Kidney (tissue), 14 donors: ENCODE results near the gene CTNND2. TPM values are rescaled to one million over a fixed set of nuclear protein-coding genes. Genes with fewer than 3 reads are reported as not detected.

ENCODE experiments used
- DNase-seq, 5 donors: peaks; one replicate each; pipeline ENCODE4 v3.0.0-alpha.2; 2013 to 2020
- FAIRE-seq: peaks from 2 replicates; lab custom pipeline; 2012; peaks lifted over from hg19 to GRCh38; lab: Jason Lieb, UNC
- H3K27ac ChIP-seq, 2 donors: one replicate each; pipeline ENCODE4 v1.7.0; 2013; ENCODE audit warnings: low read depth in 2 of 2, low read length in 2 of 2, inconsistent platforms in 1 of 2
- H3K27me3 ChIP-seq: one replicate; pipeline ENCODE4 v1.7.1; 2013; ENCODE audit warnings: low read length, inconsistent platforms; ENCODE audit not compliant: control insufficient read depth, insufficient read depth
- H3K36me3 ChIP-seq, 3 donors: one replicate each; pipeline versions ENCODE4 v1.7.0 to v1.7.1; 2013; ENCODE audit warnings: low read length in 3 of 3, control low read depth in 1 of 3, inconsistent platforms in 1 of 3; ENCODE audit not compliant: insufficient read depth in 3 of 3, control insufficient read depth in 2 of 3
- H3K4me1 ChIP-seq, 3 donors: one replicate each; pipeline versions ENCODE4 v1.7.0 to v1.7.1; 2013; ENCODE audit warnings: low read length in 3 of 3, inconsistent platforms in 1 of 3, low read depth in 1 of 3; ENCODE audit not compliant: control insufficient read depth in 2 of 3, insufficient read depth in 2 of 3
- H3K4me3 ChIP-seq, 3 donors: one replicate each; pipeline versions ENCODE4 v1.7.0 to v1.8.1; 2013; ENCODE audit warnings: low read length in 3 of 3, control low read depth in 1 of 3, inconsistent platforms in 1 of 3
- H3K9ac ChIP-seq, 3 donors: one replicate each; pipeline versions ENCODE4 v1.7.0 to v1.7.1; 2013; ENCODE audit warnings: low read length in 3 of 3, control low read depth in 1 of 3, inconsistent platforms in 1 of 3
- H3K9me3 ChIP-seq, 3 donors: one replicate each; pipeline versions ENCODE4 v1.7.0 to v1.7.1; 2013; ENCODE audit warnings: low read length in 3 of 3, control low read depth in 1 of 3, inconsistent platforms in 1 of 3; ENCODE audit not compliant: control insufficient read depth in 2 of 3, insufficient read depth in 1 of 3
- intact Hi-C: fragments of 100-400 bp; cut with DNase I; formaldehyde crosslinking; loops from one replicate; pipeline ENCODE4 v1.11.1; 2022
- polyA plus RNA-seq: library from polyadenylated mRNA; stranded (reverse); fragments of 350-450 nt; fragmentation: Illumina TruSeq; extraction: RNeasy Lipid Tissue Mini Kit (QIAGEN cat#74804); gene quantifications from one replicate; pipeline ENCODE4 v1.2.3, GENCODE V29; 2014; ENCODE audit warnings: low read depth, low replicate concordance; ENCODE audit not compliant: insufficient read depth
- total RNA-seq: library from RNA; stranded (reverse); fragmentation: NEBNext Ultra II Directional; extraction: Animal tissue kit (Norgen Biotek cat#: 25700); gene quantifications from one replicate; pipeline ENCODE4 v1.2.1, GENCODE V29; 2021
- TF ChIP-seq, protein P1 (sequence below): IDR thresholded peaks from 3 replicates; pipeline ENCODE4 v1.5.1; 2012; ENCODE audit warnings: mild to moderate bottlenecking, moderate library complexity, borderline replicate concordance; ENCODE audit not compliant: insufficient read depth; ENCODE audit errors: extremely low read depth
- donor health status: control.
- donor health status: control.
- donor health status: control.
- donor health status: control.
- donor health status: control.
- donor health status: DM: yes; HTN: yes; CAD: no.
- donor health status: Normal renal cell carcinoma (clear cell type).

Gene CTNND2
- total and polyA plus RNA-seq, 2 donors from 2014 or later: 0.15 to 0.79 TPM

DNA sequence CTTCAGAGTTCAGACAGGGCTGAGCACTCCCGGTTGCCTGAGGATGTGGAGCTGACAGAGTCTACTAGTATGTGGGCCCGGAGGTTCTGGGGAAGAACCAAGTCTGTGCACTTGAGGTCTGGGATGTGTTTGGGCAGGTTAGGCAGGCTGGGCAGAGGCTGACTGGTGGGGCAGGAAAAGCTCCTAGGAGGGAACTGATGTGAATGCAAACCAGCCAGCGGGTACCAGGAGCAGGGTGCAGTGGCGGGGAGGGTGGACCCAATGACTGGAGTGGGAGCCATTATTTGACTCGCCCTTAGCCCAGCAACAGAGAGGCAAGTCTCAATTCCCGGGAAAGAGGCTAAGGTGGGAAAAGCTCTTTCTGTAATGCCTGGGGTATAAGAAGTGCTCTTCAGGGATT lies 723.4 kb downstream of the CTNND2 start:
- Histone ChIP-seq H3K4me3 (no peak overlapping the region), H3K36me3 (no peaks in the 10 kb centered on the region), H3K9ac (no peak overlapping the region), H3K27me3 (no peaks in the 10 kb centered on the region), H3K4me1 (no peaks in the 10 kb centered on the region), H3K9me3 (no peaks in the 10 kb centered on the region), H3K27ac (no peak overlapping the region)
- no peak for FAIRE-seq
- intact Hi-C loops: no loop called here
- no peak for DNase-seq
- TF ChIP-seq, protein P1, sequence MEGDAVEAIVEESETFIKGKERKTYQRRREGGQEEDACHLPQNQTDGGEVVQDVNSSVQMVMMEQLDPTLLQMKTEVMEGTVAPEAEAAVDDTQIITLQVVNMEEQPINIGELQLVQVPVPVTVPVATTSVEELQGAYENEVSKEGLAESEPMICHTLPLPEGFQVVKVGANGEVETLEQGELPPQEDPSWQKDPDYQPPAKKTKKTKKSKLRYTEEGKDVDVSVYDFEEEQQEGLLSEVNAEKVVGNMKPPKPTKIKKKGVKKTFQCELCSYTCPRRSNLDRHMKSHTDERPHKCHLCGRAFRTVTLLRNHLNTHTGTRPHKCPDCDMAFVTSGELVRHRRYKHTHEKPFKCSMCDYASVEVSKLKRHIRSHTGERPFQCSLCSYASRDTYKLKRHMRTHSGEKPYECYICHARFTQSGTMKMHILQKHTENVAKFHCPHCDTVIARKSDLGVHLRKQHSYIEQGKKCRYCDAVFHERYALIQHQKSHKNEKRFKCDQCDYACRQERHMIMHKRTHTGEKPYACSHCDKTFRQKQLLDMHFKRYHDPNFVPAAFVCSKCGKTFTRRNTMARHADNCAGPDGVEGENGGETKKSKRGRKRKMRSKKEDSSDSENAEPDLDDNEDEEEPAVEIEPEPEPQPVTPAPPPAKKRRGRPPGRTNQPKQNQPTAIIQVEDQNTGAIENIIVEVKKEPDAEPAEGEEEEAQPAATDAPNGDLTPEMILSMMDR: no peak

GRCh38 chr5:11177999-11178711 lies 726.1 kb downstream of the CTNND2 start:
- H3K4me3 ChIP-seq: no peak overlapping the region
- H3K4me1 ChIP-seq: no peaks in the 10 kb centered on the region
- H3K9ac ChIP-seq: no peak overlapping the region
- H3K36me3 ChIP-seq: no peaks in the 10 kb centered on the region
- FAIRE-seq (no peak), DNase-seq (no peak)
- TF ChIP-seq, protein P1: no peak
- no peaks in the 10 kb centered on the region for H3K27me3 ChIP-seq
- H3K9me3 ChIP-seq: no peaks in the 10 kb centered on the region
- intact Hi-C loops: no loop called here
- no peak overlapping the region for H3K27ac ChIP-seq

- intact Hi-C loops: no loop called here
Observed at GRCh38 chr5:11174591-11174990, 729.7 kb downstream of the CTNND2 start.

More at GRCh38 chr5:11174591-11174990, 729.7 kb downstream of the CTNND2 start:
- Histone ChIP-seq H3K27ac (no peak overlapping the region), H3K27me3 (no peaks in the 10 kb centered on the region), H3K9ac (no peak overlapping the region), H3K4me1 (no peaks in the 10 kb centered on the region), H3K4me3 (no peak overlapping the region), H3K9me3 (no peaks in the 10 kb centered on the region), H3K36me3 (no peaks in the 10 kb centered on the region)
- FAIRE-seq: no peak
- peak in 3 of 5 donors; percentile 37 to 69 (median 58) for DNase-seq
- TF ChIP-seq, protein P1: no peak
